Measurements from ENCODE around the gene SUSD6. TPM values are rescaled to one million over a fixed set of nuclear protein-coding genes. Genes with fewer than 3 reads are reported as not detected.

Gene SUSD6
- total RNA-seq, 1 donor from 2014 or later, result 48.0 TPM

- no peak for DNase-seq (ENCODE audit: low spot score)
Observed at GRCh38 chr14:69755296-69755695, 143.9 kb downstream of the SUSD6 start.

GRCh38 chr14:69755784-69756183 is 144.4 kb downstream of the SUSD6 start:
- DNase-seq (ENCODE audit: low spot score), result no peak

- DNase-seq (ENCODE audit: low spot score), result no peak
Observed at GRCh38 chr14:69756298-69756697, 144.9 kb downstream of the SUSD6 start.

GRCh38 chr14:69760810-69761209 is 149.4 kb downstream of the SUSD6 start:
- no peak for DNase-seq (ENCODE audit: low spot score)

GRCh38 chr14:69763761-69764510 is 152.5 kb downstream of the SUSD6 start:
- DNase-seq (ENCODE audit: low spot score), result no peak

Other genes starting within 250 kb of the SUSD6 start
- 140 TPM for gene ERH, start 213.3 kb upstream of the SUSD6 start, total RNA-seq
- 55.0 TPM for gene SLC39A9, start 212.9 kb upstream of the SUSD6 start, total RNA-seq
- gene PLEKHD1, start 126.9 kb upstream of the SUSD6 start, total RNA-seq, result 0.19 TPM
- not detected for gene CCDC177, start 36.7 kb upstream of the SUSD6 start, total RNA-seq
- 288 TPM for gene SRSF5, start 155.5 kb downstream of the SUSD6 start, total RNA-seq
- not detected for gene SLC10A1, start 185.6 kb downstream of the SUSD6 start, total RNA-seq

All from mesenteric fat pad (tissue), 1 donor.